Common myeloid progenitor, CD34-positive (primary cell): Measurements from ENCODE around the gene SLC6A5. TPM values are rescaled to one million over a fixed set of nuclear protein-coding genes. Genes with fewer than 3 reads are reported as not detected.
"Not testable (repeated sequence)": the region's sequence is repeated elsewhere in the genome, so short reads cannot be mapped to it uniquely, and the experiment has no call there.

Experiments
- CTCF ChIA-PET: fragments of 350-600 bp; sonication (Branson Sonifier 250); formaldehyde crosslinking; loops from one replicate; lab custom pipeline; 2021; ENCODE audit warnings: antibody characterized with exemption; lab: Charles Lee
- POLR2A ChIA-PET: fragments of 350-600 bp; sonication (Branson Sonifier 250); formaldehyde crosslinking; loops from one replicate; lab custom pipeline; 2021; ENCODE audit warnings: antibody characterized with exemption; lab: Charles Lee
- DNase-seq, 3 donors: peaks; one replicate each; pipeline versions ENCODE4 v3.0.0 to v3.0.0-alpha.2; 2013
- H3K27ac ChIP-seq, 2 experiments: 1 replicate in 1 of 2; 2 replicates in 1 of 2; pipeline ENCODE4 v1.7.0; 2013; ENCODE audit warnings: inconsistent platforms in 2 of 2, low read length in 2 of 2, mild to moderate bottlenecking in 2 of 2, low read depth in 1 of 2, moderate library complexity in 1 of 2; ENCODE audit not compliant: severe bottlenecking in 2 of 2, insufficient read depth in 1 of 2, poor library complexity in 1 of 2
- H3K27me3 ChIP-seq, 5 experiments: replicated peaks in 2 of 5; 1 replicate in 3 of 5; 2 replicates in 2 of 5; pipeline versions ENCODE4 v1.6.1 to v1.7.0; 2013; ENCODE audit warnings: low read length in 4 of 5, mild to moderate bottlenecking in 2 of 5, moderate library complexity in 2 of 5, inconsistent platforms in 1 of 5; ENCODE audit not compliant: insufficient read depth in 5 of 5, control insufficient read depth in 4 of 5
- H3K36me3 ChIP-seq, 4 experiments: 1 replicate in 2 of 4; 2 replicates in 2 of 4; pipeline versions ENCODE4 v1.6.1 to v1.7.0; 2013; ENCODE audit warnings: low read length in 3 of 4, control low read depth in 1 of 4, mild to moderate bottlenecking in 1 of 4; ENCODE audit not compliant: control insufficient read depth in 4 of 4, insufficient read depth in 4 of 4
- H3K4me1 ChIP-seq, 4 experiments: 1 replicate in 3 of 4; 2 replicates in 1 of 4; pipeline versions ENCODE4 v1.6.1 to v1.7.1; 2013; ENCODE audit warnings: low read length in 3 of 4, mild to moderate bottlenecking in 3 of 4, control low read depth in 1 of 4, inconsistent platforms in 1 of 4, moderate library complexity in 1 of 4; ENCODE audit not compliant: control insufficient read depth in 4 of 4, insufficient read depth in 4 of 4; ENCODE audit errors: control extremely low read depth in 1 of 4
- H3K4me3 ChIP-seq, 7 experiments: 1 replicate in 4 of 7; 2 replicates in 3 of 7; pipeline versions ENCODE4 v1.5.1 to v1.7.0; 2013; ENCODE audit warnings: mild to moderate bottlenecking in 7 of 7, low read length in 6 of 7, moderate library complexity in 6 of 7, inconsistent platforms in 2 of 7, low read depth in 2 of 7, control low read depth in 1 of 7; ENCODE audit not compliant: insufficient read depth in 4 of 7, control insufficient read depth in 1 of 7; ENCODE audit errors: extremely low read depth in 1 of 7
- H3K9me3 ChIP-seq, 5 experiments: 1 replicate in 4 of 5; 2 replicates in 1 of 5; pipeline versions ENCODE4 v1.6.1 to v1.7.1; 2013; ENCODE audit warnings: low read length in 4 of 5, mild to moderate bottlenecking in 2 of 5, inconsistent platforms in 1 of 5, low read depth in 1 of 5, moderate library complexity in 1 of 5; ENCODE audit not compliant: control insufficient read depth in 4 of 5, insufficient read depth in 2 of 5; ENCODE audit errors: control extremely low read depth in 1 of 5
- WGBS: methylation state at CpG from one replicate; pipeline ENCODE4 v1.1.5; 2013; ENCODE audit not compliant: insufficient coverage; 5-methylcytosine and 5-hydroxymethylcytosine counted together
- polyA plus RNA-seq: library from polyadenylated mRNA; unstranded; fragments of 120-200 nt; gene quantifications from one replicate; pipeline ENCODE4 v1.2.1, GENCODE V29; 2013

Gene SLC6A5
- not detected for polyA plus RNA-seq

DNA sequence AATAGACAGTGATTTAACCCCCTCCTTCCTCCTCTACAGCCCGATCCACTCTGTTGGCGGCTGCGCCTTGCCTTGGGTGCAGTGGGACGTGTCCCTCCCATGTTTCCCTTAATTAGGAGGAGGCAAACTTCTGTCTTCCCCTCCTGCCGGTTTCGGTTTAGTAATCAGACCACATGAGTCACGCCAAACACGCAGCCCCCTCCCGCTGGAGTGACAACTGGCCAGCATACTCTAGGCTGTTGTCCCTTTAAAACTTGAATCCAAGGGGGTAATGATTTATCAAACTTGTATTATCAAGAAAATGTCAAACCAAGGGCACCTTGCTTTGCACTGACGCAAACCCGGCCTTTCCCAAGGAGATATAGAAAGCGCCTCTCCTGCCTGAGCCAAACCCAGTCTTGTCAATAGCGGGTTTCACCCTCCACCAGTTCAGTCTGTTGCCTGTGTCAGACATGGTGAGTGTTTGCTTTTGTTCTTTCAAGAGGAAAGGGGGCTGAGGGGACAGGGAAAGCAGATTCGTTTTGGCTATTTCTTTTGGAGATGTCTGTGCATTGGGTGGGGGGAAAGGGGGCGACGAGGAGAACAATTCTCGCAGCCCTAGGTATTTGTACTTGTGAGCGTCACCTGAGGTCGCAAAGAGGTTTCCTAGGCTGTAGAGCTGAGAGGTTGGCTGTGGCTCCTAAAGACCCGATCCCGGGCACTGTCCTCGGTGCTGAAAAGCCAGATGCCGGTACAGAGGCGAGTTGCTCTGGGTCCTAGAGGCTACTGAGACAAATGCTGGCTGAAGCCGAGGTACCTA lies at the start of gene SLC6A5:
Gene SLC6A5 (plus strand): TSS at position 388 of the 799 bp plus-strand sequence. CDS start 65 bp downstream, at position 453.
- Histone ChIP-seq H3K4me3 (no peak within 1 kb of the TSS), H3K4me1 (peaks cover 0 to 12% (median 0%) of the 10 kb centered on the region in 4 experiments), H3K27ac (no peak within 1 kb of the TSS), H3K36me3 (no peaks in the 10 kb centered on the region), H3K27me3 (peaks cover 11 to 100% (median 74%) of the 10 kb centered on the region in 5 experiments), H3K9me3 (peaks cover 0 to 9% (median 0%) of the 10 kb centered on the region in 5 experiments)
- 5% methylated on average over 20 of the region's 25 CpGs for WGBS
- DNase-seq: peak; percentile 52 to 83 (median 81)
- CTCF ChIA-PET: no interaction called here
- POLR2A ChIA-PET: no interaction called here

DNA sequence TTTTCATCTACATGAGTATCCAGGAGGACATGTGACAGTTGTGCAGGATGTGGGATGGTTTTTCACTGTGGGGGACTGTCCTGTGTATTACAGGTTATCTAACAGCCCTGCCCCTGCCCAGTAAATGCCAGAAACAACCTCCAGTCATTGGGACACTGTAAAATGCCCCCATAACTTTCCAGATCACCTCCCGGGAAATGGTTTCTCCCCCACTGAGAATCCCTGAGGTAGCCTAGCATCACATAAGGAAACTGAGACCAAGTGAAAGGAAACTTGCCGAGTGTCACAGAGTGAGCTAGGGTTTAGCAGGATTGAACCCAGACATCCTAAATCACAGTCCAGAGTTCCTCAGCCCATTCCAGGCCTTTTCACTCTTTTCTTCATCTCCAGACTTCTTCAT lies 48.3 kb upstream of the SLC6A5 start:
- no peak overlapping the region for H3K27ac ChIP-seq
- H3K27me3 ChIP-seq: peaks cover 0 to 6% (median 0%) of the 10 kb centered on the region in 5 experiments
- no peaks in the 10 kb centered on the region for H3K36me3 ChIP-seq
- no peak for DNase-seq
- H3K4me1 ChIP-seq: no peaks in the 10 kb centered on the region
- CTCF ChIA-PET: no interaction called here
- WGBS: 38% methylated on average over 2 of the region's 2 CpGs
- POLR2A ChIA-PET: no interaction called here
- H3K9me3 ChIP-seq: peaks cover 0 to 4% (median 0%) of the 10 kb centered on the region in 5 experiments
- no peak overlapping the region for H3K4me3 ChIP-seq

DNA sequence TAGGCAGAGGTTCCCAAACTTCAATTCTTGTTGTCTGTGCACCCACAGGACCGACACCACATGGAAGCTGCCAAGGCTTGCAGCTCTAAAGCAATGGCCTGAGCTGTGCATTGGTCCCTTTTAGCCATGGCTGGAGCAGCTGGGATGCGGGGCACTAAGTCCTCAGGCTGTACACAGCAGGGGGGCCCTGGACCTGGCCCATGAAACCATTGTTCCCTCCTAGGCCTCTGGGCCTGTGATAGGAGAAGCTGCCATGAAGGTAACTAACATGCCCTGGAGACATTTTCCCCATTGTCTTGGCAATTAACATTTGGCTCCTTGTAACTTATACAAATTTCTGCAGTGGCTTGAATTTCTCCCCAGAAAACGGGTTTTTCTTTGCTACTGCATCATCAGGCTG lies 43.6 kb upstream of the SLC6A5 start:
- Histone ChIP-seq H3K4me1 (no peaks in the 10 kb centered on the region), H3K27me3 (peaks cover 0 to 6% (median 0%) of the 10 kb centered on the region in 5 experiments), H3K4me3 (no peak overlapping the region), H3K27ac (no peak overlapping the region), H3K9me3 (peaks cover 0 to 4% (median 3%) of the 10 kb centered on the region in 5 experiments), H3K36me3 (no peaks in the 10 kb centered on the region)
- DNase-seq: no peak
- CTCF ChIA-PET: no interaction called here
- WGBS: 75% methylated on average over 3 of the region's 3 CpGs
- POLR2A ChIA-PET: no interaction called here

- H3K36me3 ChIP-seq, H3K27ac ChIP-seq, H3K4me3 ChIP-seq, DNase-seq, H3K9me3 ChIP-seq, POLR2A ChIA-PET, H3K4me1 ChIP-seq, CTCF ChIA-PET, H3K27me3 ChIP-seq: not testable (repeated sequence)
Measured at GRCh38 chr11:20556396-20556795, 43.0 kb upstream of the SLC6A5 start.

- 85% methylated on average over 4 of the region's 4 CpGs for WGBS
- no peak for DNase-seq
- H3K27ac ChIP-seq: no peak overlapping the region
- CTCF ChIA-PET: no interaction called here
- H3K4me3 ChIP-seq: no peak overlapping the region
- H3K4me1 ChIP-seq: no peaks in the 10 kb centered on the region
- POLR2A ChIA-PET: no interaction called here
- H3K27me3 ChIP-seq: peaks cover 0 to 7% (median under 1%) of the 10 kb centered on the region in 5 experiments
- no peaks in the 10 kb centered on the region for H3K36me3 ChIP-seq
- peaks cover 0 to 4% (median 3%) of the 10 kb centered on the region in 5 experiments for H3K9me3 ChIP-seq
Measured at GRCh38 chr11:20558741-20559140, 40.7 kb upstream of the SLC6A5 start.

GRCh38 chr11:20559523-20560300 lies 39.7 kb upstream of the SLC6A5 start:
- WGBS: 100% methylated on average over 1 of the region's 4 CpGs
- H3K27ac ChIP-seq: no peak overlapping the region
- CTCF ChIA-PET: no interaction called here
- POLR2A ChIA-PET: no interaction called here
- H3K27me3 ChIP-seq: peaks cover 0 to 11% (median 1%) of the 10 kb centered on the region in 5 experiments
- H3K4me3 ChIP-seq: no peak overlapping the region
- DNase-seq: no peak
- H3K4me1 ChIP-seq: no peaks in the 10 kb centered on the region
- no peaks in the 10 kb centered on the region for H3K36me3 ChIP-seq
- H3K9me3 ChIP-seq: peaks cover 0 to 4% (median 3%) of the 10 kb centered on the region in 5 experiments

DNA sequence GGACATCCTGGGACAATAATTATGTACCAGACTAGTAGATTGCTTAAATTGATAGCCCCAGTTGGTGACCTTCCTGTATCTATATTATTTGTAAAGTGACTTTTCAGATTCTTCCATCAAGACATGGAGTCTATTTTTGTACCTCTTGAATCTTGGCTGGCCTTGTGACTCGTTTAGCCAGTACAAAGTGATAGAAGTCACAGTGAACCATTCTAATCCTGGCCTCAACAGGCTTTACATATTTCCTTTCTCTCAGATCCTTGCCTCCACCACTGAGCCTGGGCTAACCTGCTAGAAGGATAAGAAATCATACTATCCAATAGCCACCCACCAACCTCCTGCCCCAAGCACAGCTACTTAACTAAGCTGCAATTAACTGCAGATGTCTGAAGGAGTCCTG lies 37.5 kb upstream of the SLC6A5 start:
- no peaks in the 10 kb centered on the region for H3K4me1 ChIP-seq
- no peak overlapping the region for H3K4me3 ChIP-seq
- H3K9me3 ChIP-seq: peaks cover 0 to 3% (median 0%) of the 10 kb centered on the region in 5 experiments
- H3K36me3 ChIP-seq: no peaks in the 10 kb centered on the region
- 91% methylated on average over 1 of the region's 1 CpG for WGBS
- H3K27me3 ChIP-seq: peaks cover 0 to 14% (median 1%) of the 10 kb centered on the region in 5 experiments
- ChIA-PET POLR2A (no interaction called here), CTCF (no interaction called here)
- DNase-seq: no peak
- no peak overlapping the region for H3K27ac ChIP-seq
